GM12878 (cell line): ENCODE results near the gene PAX2.

Experiments used
- BHLHE40 ChIP-seq, 2 experiments: fragments of 450-650 bp in 1 of 2; IDR thresholded peaks; 2 replicates each; pipeline ENCODE4 v1.6.1; 2011 to 2017; ENCODE audit warnings: low read depth in 2 of 2, borderline replicate concordance in 1 of 2, improper control_type of control experiment in 1 of 2, low read length in 1 of 2, mild to moderate bottlenecking in 1 of 2
- CBX3 ChIP-seq: fragments of 200-600 bp; sonication (generic); IDR thresholded peaks from 2 replicates; pipeline ENCODE4 v1.6.1; 2016; ENCODE audit warnings: low read depth, borderline replicate concordance
- EGR1 ChIP-seq, 2 experiments: IDR thresholded peaks; 1 replicate in 1 of 2; 2 replicates in 1 of 2; pipeline ENCODE4 v1.6.1; 2011 to 2012; ENCODE audit warnings: low read depth in 2 of 2, low read length in 2 of 2, borderline replicate concordance in 1 of 2, mild to moderate bottlenecking in 1 of 2, moderate library complexity in 1 of 2
- EP300 ChIP-seq, 2 experiments: fragments of 150-350 bp in 1 of 2; IDR thresholded peaks; 2 replicates each; pipeline ENCODE4 v1.6.1; 2011 to 2012; ENCODE audit warnings: low read depth in 2 of 2, low read length in 2 of 2, borderline replicate concordance in 1 of 2, improper control_type of control experiment in 1 of 2, inconsistent platforms in 1 of 2; ENCODE audit not compliant: control insufficient read depth in 1 of 2
- EZH2 ChIP-seq: IDR thresholded peaks from 2 replicates; pipeline ENCODE4 v1.6.1; 2012; ENCODE audit warnings: low read depth, mild to moderate bottlenecking, control low read depth, inconsistent platforms, low read length, borderline replicate concordance; ENCODE audit not compliant: control insufficient read depth
- JUNB ChIP-seq: IDR thresholded peaks from 2 replicates; pipeline ENCODE4 v1.6.1; 2016; ENCODE audit warnings: antibody characterized with exemption, mild to moderate bottlenecking
- JUND ChIP-seq: IDR thresholded peaks from 2 replicates; pipeline ENCODE4 v1.6.1; 2012; ENCODE audit warnings: low read depth, mild to moderate bottlenecking, low read length, improper control_type of control experiment, moderate library complexity
- SRF ChIP-seq, 2 experiments: IDR thresholded peaks; 2 replicates each; pipeline ENCODE4 v1.6.1; 2011; ENCODE audit warnings: low read depth in 2 of 2, low read length in 2 of 2, mild to moderate bottlenecking in 1 of 2, moderate library complexity in 1 of 2
- ZNF274 ChIP-seq: IDR thresholded peaks from one replicate; pipeline ENCODE4 v1.8.0; 2011; ENCODE audit not compliant: insufficient read length, insufficient read depth
- TF ChIP-seq, protein P1 (sequence below): fragments of 450-650 bp; IDR thresholded peaks from 2 replicates; pipeline ENCODE4 v1.6.1; 2017; ENCODE audit warnings: mild to moderate bottlenecking, low read depth, inconsistent platforms; ENCODE audit not compliant: poor library complexity, severe bottlenecking
- TF ChIP-seq, protein P2 (sequence below), 3 experiments: IDR thresholded peaks in 2 of 3; conservative IDR thresholded peaks in 1 of 3; 2 replicates each; pipeline ENCODE4 v1.5.1; 2011; ENCODE audit warnings: low read depth in 3 of 3, low read length in 3 of 3, mild to moderate bottlenecking in 3 of 3, control low read depth in 2 of 3, moderate library complexity in 2 of 3, inconsistent platforms in 1 of 3, mixed read lengths in 1 of 3; ENCODE audit not compliant: control insufficient read depth in 2 of 3, insufficient read depth in 1 of 3; ENCODE audit errors: extremely low read depth in 1 of 3

GRCh38 chr10:100873146-100873826 lies 127.9 kb downstream of the PAX2 start:
- no peak for TF ChIP-seq BHLHE40 (IDR thresholded peaks at IDR 0.05; ENCODE audit: borderline replicate concordance in 1 of 2, low read depth in 2 of 2, low read length in 1 of 2)
- TF ChIP-seq, protein P1, sequence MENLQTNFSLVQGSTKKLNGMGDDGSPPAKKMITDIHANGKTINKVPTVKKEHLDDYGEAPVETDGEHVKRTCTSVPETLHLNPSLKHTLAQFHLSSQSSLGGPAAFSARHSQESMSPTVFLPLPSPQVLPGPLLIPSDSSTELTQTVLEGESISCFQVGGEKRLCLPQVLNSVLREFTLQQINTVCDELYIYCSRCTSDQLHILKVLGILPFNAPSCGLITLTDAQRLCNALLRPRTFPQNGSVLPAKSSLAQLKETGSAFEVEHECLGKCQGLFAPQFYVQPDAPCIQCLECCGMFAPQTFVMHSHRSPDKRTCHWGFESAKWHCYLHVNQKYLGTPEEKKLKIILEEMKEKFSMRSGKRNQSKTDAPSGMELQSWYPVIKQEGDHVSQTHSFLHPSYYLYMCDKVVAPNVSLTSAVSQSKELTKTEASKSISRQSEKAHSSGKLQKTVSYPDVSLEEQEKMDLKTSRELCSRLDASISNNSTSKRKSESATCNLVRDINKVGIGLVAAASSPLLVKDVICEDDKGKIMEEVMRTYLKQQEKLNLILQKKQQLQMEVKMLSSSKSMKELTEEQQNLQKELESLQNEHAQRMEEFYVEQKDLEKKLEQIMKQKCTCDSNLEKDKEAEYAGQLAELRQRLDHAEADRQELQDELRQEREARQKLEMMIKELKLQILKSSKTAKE = no peak
- TF ChIP-seq, protein P2, sequence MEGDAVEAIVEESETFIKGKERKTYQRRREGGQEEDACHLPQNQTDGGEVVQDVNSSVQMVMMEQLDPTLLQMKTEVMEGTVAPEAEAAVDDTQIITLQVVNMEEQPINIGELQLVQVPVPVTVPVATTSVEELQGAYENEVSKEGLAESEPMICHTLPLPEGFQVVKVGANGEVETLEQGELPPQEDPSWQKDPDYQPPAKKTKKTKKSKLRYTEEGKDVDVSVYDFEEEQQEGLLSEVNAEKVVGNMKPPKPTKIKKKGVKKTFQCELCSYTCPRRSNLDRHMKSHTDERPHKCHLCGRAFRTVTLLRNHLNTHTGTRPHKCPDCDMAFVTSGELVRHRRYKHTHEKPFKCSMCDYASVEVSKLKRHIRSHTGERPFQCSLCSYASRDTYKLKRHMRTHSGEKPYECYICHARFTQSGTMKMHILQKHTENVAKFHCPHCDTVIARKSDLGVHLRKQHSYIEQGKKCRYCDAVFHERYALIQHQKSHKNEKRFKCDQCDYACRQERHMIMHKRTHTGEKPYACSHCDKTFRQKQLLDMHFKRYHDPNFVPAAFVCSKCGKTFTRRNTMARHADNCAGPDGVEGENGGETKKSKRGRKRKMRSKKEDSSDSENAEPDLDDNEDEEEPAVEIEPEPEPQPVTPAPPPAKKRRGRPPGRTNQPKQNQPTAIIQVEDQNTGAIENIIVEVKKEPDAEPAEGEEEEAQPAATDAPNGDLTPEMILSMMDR (IDR thresholded peaks at IDR 0.05 in 2 of 3, conservative IDR thresholded peaks at IDR 0.05 in 1 of 3; ENCODE audit: control insufficient read depth in 2 of 3, extremely low read depth in 1 of 3, insufficient read depth in 1 of 3, low read depth in 3 of 3, low read length in 3 of 3) = no peak
- no peak for TF ChIP-seq ZNF274
- no peak for TF ChIP-seq EGR1 (IDR thresholded peaks at IDR 0.05; ENCODE audit: borderline replicate concordance in 1 of 2, low read depth in 2 of 2, low read length in 2 of 2)
- TF ChIP-seq JUND = no peak
- no peak for TF ChIP-seq JUNB
- no peak for TF ChIP-seq SRF (IDR thresholded peaks at IDR 0.05; ENCODE audit: low read depth in 2 of 2, low read length in 2 of 2)
- TF ChIP-seq EP300 (IDR thresholded peaks at IDR 0.05; ENCODE audit: borderline replicate concordance in 1 of 2, control insufficient read depth in 1 of 2, low read depth in 2 of 2, low read length in 2 of 2) = no peak
- TF ChIP-seq EZH2 = no peak
- TF ChIP-seq CBX3 = no peak
